NCI-H1105 treated with DMSO at 0.1 percent for 48 hours (cell line): ENCODE results near the gene CLIP1.

Experiments used
- DNase-seq: peaks from one replicate; lab custom pipeline; 2025; lab: John Stamatoyannopoulos, UW

CLIP1 gene

DNA sequence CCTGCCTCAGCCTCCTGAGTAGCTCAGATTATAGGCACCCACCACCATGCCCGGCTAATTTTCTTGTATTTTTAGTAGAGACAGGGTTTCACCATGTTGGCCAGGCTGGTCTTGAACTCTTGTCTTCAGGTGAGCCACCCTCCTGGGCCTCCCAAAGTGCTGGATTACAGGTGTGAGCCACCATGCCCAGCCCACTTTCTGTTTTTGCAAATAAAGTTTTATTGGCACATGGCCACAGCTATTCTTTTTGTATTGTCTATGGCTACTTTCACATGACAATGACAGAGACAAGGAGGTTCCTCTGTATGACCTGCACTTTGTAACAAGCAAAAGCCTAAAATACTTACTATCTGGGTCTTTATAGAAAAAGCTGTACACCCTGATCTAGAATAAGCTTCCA, 176.9 kb downstream of the CLIP1 start:
- no peak for DNase-seq

DNA sequence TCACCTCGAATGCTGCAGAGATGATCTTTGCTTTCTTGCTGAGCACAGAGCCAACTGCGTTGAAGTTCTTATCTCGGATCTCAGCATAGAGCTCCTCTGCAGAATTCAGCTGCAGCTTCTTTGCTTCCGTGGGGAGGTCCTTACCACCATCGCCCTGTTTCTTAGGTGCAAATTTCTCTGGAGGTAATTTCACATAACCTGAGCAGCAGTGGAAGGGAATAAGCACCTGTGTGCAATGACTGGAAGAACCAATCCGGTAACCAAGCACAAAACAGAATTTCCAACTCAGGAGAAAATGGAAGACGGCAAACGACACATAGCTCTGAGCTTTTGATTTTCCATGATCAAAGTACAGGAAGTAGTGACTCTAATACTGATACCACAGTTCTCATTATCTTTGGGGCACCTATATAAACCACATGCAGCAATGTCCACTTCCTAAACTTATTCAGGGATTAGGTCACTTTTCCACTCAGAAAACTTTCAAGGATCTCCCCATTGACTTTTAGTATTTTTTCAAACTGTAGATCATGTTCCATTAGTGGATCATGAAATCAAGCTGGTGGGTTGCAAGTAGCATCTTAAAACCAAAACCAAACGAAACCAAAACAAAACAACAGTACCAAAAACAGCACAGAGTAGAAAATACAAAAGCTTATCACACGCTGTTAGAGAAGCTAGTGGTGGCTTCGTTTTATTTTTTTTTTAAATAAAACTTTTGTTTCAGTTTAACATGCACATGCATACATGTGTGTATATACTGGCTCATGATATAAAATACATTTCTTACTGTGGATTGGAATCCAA, 177.7 kb downstream of the CLIP1 start:
- no peak for DNase-seq

DNA sequence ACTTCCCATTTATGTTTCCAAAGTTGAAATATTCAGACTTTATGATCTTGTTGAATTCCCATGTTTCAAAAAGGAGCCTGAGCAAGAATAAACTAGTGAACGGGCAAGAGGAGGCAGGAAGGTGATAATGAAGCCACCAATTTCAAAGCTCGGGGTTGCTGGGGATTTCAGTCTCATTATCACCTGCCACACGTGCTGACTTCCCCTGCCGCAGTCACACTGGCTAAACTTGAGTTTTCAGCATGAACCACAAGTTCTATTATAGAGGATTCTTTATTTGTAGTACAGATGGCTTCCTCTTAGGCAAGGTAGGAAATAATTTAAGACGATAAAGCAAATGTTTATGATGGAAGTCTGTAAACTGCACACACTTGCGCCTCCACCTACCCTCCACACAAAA, 178.5 kb downstream of the CLIP1 start:
- no peak for DNase-seq

DNA sequence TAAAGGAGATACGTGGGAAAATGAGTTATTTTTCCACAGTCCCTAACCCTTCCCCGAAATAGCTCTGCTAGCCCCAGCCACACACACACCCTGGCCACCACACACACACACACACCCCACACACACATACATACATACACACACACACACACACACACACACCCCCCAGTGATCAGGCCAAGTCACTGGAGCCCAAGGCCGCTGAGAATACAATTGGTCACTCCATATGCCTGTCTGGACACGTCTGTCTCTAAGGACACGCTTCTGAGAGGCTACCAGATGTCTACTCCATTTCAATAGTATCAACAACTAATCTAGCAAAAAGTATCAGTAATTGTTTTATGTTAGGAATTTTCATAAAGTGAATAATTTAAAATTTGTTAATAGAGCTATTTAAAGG, 183.6 kb downstream of the CLIP1 start:
- no peak for DNase-seq

DNA sequence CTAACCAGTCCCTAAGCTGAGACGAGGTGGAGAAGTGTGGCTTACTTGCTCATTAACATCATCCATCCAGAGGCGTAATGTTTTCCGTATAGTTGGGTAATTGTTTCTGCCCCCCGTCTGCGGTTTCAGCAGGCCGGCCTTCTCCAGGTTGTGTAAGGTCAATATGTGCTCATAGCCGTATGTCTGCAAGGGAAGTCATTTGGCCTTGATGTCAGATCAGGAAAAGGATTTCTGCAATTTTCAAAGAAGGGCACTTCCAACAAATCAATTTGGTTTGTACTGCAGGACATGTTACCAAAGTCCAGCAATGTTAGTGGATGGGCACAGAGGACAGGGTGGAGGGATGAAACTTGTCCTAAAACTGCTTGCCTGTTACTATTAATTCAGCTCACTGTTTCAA, 186.7 kb downstream of the CLIP1 start:
- DNase-seq = no peak

DNA sequence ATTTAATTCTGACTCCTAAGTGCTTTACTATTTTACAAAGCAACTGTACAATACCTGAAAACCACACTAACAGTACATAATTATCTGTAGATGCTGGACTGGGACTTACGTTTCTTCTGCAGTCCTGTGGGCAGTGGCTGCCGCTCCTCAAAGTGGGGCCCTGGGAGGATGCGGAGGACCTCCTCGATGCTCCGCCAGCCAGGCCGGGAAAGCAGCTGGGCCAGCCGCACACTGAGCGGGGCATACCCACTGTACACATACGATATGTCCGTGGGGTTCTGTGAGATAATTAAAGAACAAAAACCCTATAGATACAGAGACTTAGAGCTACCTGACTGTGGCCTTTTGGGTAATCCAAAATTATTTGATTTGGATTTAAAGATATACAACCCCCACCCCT, 189.8 kb downstream of the CLIP1 start:
- DNase-seq = no peak

DNA sequence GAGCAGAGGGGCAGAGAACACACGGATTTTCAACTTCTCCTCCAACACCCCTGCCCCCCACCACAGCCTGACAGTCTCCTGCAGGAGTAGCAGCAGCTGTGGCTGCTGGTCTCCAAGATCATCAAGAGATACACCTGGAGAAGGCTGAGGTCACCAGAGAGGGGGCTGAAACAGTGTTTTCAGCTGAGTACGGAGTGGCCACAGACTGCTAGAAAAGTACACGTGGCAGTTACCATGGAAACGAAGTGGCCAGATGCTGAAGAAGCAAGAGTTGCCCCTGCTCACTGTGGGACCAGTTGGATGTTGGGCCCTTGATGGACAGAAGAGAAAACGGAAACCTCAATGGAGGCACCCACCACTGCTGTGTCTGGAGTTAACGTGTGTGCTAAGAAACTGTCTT, 191.7 kb downstream of the CLIP1 start:
- DNase-seq = no peak

DNA sequence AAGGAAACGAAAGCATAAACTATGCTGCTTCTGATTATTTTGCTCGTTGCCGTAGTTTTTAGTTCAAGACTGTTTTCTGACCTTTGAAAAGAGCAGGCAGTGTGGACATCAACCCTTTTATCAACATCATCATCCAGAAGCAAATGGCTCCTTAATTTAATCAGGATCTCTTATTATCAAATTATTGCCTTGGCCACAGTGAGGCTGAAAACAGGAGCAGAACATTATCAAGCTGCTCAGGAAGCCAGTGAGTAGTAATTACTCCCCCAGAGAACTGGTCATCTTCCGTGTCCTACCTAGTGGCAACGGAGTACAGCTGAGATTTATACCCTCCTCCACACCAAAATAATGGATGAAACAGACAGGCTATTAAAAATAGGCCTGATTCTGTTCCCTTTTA, 194.4 kb downstream of the CLIP1 start:
- no peak for DNase-seq

DNA sequence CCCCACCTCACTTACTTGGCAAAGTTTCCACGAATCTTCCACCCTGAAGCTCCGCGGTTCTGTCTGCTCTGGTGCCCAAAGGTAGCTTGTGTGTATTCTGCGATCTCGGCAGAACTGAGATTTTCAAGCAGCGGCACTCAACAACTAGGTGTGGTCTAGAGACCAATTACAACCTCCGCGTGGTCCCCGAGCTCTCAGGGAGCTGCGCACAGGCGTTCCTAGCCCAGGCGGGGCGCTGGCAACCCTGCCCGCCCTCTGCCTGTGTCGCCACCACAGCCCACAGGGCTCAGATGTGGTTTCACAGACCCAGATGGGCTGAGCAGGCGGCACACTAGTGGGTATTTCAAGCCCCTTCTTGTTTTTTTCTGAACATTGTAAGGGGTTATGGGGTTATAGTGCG, 195.1 kb downstream of the CLIP1 start:
- peak; percentile 60 for DNase-seq

DNA sequence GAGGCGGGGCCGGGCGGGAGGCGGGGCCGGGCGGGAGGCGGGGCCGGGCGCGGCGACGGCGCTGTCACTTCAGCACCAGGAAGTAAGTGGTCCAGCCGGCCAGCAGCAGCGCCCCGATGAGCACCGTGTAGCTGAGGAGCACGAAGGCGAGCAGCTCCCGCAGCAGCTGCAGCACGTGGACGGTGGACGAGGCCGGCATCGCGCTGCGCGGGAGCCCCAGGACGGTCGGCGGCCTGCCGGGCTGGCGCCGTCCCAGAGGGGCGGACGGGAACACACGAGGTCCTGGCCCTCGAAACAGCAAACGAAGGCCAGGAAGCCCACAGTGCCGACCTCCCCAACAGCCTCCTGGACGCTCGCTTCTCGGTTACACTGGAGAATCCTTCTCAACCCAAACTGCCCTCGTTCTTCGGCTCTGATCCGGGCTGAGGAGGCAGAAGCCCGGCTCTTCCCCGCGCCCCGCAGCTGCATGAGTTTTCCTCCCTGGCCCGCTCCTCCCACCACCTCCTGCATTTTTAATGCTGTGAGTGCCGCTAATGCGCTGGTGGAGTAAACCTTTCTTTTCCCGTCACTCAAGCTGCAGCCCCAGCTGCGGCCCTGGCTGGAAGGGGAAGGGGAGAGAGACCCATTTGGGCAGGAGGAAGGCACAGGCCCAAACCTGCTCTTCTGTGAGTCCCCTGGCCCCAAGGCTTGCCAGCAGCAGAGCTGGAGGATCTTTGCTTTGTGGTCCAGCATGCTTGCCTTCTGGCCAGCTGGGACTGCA, 195.9 kb downstream of the CLIP1 start:
- no peak for DNase-seq

DNA sequence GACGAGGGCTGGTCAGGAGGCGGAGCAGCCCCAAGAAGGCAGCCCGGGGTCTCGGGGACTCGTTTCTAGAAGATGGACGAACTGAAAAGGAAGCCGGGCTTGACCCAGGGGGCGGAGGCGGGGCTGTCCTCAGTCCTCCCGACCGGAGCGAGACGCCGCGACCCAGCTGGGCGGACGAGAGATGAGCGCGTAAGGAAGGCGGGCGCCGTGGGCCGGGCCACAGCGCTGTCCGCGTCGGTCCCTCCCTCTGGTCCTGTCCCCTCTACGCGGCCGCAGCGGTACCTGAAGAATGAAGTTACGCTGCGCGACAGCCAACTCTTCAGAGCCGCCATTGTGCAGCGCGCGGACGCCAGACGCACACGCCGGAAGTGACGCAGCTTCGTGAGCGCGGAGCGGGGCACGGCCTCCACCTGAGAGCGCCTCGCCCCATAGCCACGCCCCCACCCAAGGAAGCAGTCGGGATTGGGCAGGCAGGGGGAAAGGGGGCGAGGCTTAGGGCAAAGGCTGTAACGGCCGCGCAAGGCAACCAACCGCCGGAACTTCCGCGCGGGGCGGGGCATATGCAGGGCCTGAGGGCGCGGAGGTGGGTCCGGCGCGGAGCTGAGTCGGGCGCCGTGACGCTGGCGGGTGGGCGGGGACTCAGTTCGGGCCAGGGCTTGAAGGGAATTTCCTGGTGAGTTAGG, 196.6 kb downstream of the CLIP1 start, which contains the start of gene DIABLO:
Gene DIABLO (minus strand): TSS at position 370 of the 683 bp plus-strand sequence. CDS start 38 bp downstream, at position 332.
- DNase-seq = peak; percentile 99
